ENCODE results near the gene NAA35.

GRCh38 chr9:85964526-85964925, 23.6 kb downstream of the NAA35 start:
- TF ChIP-seq NR3C1 (CRISPR knock-in tag; conservative IDR thresholded peaks at IDR 0.05; ENCODE audit: low read depth) (no peak), CREB1 (CRISPR knock-in tag; IDR thresholded peaks at IDR 0.05) (no peak)
- TF ChIP-seq, protein P1, sequence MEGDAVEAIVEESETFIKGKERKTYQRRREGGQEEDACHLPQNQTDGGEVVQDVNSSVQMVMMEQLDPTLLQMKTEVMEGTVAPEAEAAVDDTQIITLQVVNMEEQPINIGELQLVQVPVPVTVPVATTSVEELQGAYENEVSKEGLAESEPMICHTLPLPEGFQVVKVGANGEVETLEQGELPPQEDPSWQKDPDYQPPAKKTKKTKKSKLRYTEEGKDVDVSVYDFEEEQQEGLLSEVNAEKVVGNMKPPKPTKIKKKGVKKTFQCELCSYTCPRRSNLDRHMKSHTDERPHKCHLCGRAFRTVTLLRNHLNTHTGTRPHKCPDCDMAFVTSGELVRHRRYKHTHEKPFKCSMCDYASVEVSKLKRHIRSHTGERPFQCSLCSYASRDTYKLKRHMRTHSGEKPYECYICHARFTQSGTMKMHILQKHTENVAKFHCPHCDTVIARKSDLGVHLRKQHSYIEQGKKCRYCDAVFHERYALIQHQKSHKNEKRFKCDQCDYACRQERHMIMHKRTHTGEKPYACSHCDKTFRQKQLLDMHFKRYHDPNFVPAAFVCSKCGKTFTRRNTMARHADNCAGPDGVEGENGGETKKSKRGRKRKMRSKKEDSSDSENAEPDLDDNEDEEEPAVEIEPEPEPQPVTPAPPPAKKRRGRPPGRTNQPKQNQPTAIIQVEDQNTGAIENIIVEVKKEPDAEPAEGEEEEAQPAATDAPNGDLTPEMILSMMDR (IDR thresholded peaks at IDR 0.05) = no peak
- TF ChIP-seq, protein P2, sequence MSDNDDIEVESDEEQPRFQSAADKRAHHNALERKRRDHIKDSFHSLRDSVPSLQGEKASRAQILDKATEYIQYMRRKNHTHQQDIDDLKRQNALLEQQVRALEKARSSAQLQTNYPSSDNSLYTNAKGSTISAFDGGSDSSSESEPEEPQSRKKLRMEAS (CRISPR knock-in tag; IDR thresholded peaks at IDR 0.05) = no peak

Data from WTC11 (cell line).